ENCODE measurements around the gene SHB.

The SHB gene

DNA sequence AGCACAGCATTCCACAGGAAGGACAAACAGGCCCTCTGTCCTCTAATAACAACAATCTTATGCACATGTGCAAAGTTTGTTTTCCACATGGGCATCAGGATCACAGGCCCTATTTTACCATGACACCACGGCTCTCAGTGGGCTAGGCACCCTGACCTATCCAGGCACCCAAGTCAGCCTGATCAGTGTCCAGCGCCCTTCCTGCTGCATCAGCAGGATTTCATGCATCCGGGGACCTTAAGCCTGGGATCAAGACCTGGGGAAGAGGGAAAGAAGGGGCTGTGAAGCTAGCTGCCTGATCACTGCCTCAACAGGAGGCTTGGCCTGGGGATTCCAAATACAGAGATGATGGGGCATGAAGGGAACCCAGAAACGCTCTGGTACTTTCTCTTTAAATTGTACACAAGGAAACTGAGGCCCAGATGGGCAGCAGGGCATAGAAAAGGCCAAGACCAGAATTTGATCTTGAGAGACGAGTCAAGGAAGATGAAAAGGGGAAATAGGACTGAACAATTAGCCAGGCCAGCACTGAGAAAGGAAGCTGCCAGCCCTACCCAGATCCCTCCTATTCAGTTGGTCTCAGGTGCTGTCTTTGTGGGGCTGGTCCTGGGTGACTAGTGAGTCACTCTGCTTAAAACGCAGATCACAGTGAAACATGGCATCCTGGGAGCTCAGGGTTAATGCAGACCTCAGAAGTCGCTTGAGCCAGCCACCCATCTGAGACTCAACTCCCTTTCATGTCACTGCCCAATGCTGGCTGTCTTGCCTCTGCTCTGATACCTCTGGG is 57.9 kb downstream of the SHB start:
- in situ Hi-C loops (cut with HindIII; ENCODE audit: low sequenced_read_pairs) = loop anchor here (5.0 kb wide), 1 partner anchor 51 kb away; no protein-coding TSS in a partner anchor

DNA sequence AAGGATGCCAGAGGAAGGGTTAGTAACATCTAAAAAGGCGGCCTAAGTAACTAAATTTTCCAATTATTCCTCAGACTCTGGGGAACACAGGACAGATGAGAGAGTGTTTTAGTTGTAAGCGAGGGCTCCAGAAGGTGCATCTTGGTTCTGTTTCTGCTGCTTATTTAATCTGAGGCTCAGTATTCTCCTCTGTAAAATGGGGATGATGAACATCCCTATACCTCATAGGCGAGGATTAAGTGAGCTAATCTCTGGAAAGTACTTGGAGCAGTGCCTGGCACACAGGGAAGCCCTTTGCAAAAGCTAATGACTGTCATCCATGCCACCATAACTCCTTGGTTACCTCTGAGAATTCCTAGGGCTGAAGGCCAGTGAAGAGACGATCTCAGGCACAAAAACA is 59.0 kb downstream of the SHB start:
- in situ Hi-C loops (cut with HindIII; ENCODE audit: low sequenced_read_pairs) = loop anchor here (5.0 kb wide), 1 partner anchor 52 kb away; no protein-coding TSS in a partner anchor

DNA sequence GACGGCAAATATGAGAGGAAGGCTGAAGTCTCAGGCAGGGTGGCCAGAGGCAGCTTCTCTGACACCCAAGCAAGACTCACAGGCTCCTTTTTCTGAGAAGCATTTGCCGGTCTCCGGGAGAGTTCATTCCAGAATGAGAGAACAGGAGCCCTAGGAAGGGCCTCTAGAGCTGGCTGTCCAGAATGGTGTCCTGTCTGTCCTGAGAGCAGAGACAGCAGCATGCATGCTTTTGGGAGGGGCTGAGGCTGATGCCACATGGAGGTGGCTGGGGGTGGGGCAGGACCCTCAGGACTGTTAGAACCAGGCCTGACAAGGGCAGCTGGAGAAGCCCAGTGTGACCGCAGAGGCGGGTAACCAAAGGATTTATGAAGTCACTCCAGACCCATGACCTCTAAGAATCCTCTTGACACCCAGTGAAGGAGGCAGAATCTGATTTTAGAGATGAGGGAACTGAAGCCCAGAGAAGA is 60.0 kb downstream of the SHB start:
- in situ Hi-C loops (cut with HindIII; ENCODE audit: low sequenced_read_pairs) = no loop called here

DNA sequence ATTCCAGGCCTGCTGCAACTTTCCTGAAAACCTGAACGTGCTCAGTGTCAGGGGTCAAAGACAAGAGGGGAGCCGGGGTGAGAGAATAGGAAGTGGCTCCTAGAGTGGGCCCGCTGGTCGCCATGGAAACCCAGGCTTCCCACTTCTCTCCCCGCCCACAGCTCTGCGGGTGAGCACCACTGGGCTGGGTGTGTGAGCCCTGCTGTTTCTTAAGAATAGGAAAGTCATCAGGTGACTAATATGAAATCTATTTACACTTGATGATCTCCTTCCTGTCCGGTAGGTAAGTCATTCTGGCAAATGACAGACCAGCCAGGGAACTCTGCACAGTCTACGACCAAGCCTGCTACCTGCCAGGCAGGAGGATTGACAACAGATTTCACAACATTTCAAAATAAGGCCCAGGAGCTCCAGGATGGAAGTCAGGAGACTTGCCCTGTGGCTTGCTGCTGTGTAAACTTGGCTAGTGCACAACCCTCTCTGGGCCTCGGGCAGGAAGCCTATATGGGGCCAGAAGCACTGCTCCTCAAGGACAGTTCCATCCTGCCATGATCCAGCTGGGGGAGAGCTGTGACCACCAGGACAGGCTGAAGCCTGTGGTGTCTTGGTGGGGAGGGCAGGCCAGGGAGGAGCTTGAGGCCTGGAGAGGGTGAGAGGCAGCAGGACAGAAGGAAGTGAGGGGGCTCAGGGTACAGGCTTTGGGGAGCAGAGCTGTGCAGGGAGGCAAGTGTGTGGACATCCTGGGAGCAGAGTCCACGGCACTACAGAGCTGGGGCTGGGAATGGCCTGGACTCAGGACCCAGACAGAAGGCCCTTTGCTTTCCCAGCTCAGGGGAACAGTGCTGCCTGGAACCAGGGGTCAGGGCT is 60.6 kb downstream of the SHB start:
- in situ Hi-C loops (cut with HindIII; ENCODE audit: low sequenced_read_pairs) = no loop called here

DNA sequence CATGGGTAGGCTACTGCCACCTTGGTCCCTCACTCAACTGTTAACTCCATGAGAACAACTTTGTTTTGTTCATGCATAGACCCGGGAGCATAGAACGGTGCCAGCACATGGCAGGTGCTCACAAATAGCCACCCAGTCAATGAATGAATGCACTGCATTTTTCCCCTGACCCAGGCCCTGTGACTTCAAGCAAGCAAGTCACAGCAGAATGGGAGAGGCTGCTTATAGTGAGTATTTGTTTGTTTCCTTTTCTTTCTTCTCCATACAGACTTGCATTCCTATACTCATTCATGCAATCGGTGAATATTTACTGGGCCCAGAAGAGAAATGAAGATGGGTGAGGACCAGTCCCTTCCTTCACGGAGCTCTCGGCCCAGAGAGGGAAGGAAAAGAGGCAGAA is 62.0 kb downstream of the SHB start:
- in situ Hi-C loops (cut with HindIII; ENCODE audit: low sequenced_read_pairs) = no loop called here

DNA sequence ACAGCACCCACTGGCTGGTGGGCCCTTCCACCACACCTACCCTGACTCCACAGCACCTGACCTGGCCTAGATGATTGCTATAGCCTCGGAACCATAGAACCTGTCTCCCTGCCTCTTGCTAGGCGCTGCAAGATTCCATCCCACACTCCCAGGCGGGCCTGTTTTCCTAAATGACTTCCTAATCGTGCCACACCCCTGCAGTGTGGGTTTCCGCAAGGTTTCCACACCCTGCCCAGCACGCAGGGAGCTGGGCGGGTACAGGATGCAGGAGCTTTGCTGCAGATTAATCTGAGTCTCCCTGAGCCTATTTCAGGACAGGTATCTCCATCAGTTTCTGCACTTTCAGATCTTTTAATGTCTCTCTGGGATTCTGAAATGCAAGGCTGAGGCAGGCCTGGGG is 62.9 kb downstream of the SHB start:
- in situ Hi-C loops (cut with HindIII; ENCODE audit: low sequenced_read_pairs) = no loop called here

DNA sequence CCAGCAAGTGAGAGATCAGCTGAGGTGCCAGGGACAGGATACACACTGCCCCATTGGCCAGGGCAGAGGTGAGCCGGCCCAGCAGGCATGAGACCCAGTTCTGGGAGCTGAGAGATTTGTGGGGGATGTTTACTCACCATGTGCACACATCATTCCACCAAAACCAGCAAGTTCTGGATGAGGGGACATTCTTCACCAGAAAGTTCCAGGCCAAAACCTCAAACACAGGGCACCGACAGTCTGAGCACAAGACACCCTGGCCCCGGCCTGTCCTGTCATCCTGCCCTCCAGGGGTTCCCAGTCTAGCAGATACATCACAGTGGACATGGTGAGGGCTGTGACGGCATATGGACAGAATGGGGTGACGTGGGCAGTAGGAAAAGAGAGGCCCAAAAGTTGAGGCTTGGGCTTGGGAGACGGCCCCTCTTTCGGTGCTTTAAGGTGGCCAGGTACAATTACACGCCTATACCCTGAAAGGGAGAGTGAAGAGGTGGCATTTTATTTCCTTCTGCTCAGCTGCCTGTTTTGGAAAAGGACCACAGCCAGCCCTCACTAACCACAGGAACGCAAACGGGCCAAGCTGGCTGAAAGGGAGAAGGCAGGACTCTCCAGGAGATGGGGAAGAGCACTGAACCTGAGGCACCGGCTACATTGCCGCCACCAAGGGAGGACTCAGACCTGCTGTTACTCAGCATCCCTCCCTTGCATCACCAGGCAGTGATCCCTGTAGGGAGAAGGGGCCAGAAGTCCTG is 64.0 kb downstream of the SHB start:
- in situ Hi-C loops (cut with HindIII; ENCODE audit: low sequenced_read_pairs) = no loop called here

DNA sequence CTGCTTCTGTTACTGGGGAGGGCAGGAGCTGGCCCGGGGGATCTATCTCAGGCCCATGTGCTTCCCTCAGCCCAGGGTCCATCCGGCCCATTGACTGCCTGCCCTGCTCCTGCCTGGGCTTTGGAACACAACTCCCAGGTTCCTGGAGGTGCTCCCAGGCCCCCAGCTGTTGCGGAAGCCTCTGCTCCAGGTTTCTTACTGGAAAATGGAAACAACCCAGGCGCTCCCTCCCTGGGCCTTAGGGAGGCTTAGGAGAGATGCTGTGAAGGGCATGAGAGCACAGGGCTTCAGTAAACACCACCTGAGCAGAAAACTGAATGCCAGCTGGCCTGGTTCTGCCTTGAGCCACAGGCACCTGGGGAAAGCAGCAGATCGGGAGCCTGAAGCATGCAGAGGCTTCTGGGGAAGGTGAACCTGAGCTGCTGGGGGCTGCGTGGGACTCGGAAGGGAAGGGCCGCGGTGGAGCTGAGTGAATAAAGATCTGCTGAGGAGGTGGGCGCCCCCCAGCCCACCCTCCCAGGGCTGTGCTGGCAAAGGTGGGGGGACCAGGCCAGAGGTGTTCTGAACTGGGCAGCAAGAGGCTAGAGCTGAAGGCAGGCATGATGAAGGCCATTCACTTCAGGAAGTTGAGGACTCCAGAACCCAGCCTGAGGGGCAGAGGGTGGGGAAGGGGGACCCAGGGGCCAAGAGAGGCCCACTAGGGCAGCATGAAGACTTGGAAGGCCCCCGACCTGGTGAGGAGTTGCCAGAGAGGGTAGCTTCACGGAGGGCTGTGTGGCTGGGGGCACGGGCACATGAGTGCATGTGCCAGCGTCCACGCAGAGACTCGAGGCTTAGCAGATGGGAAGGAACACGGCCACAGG is 64.8 kb downstream of the SHB start:
- in situ Hi-C loops (cut with HindIII; ENCODE audit: low sequenced_read_pairs) = no loop called here

DNA sequence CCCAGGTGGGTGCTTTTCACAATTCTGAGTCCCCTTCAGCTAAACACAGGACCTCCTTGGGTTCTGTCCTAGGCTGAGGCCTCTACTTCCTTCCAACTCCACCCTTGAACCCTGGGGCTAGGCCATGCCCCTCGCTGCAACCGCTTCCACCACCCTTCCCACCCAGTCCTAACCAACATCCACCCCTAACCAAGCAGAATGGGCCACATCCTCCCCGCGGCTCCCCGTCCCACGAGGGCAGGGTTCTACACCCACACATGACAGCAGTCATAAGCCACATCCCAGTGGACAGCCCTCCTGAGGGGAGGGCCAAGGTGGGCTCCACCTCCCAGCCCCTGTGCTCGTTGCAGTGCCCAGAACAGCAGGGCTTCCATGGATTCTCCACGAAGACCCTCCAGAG is 65.8 kb downstream of the SHB start:
- in situ Hi-C loops (cut with HindIII; ENCODE audit: low sequenced_read_pairs) = no loop called here

DNA sequence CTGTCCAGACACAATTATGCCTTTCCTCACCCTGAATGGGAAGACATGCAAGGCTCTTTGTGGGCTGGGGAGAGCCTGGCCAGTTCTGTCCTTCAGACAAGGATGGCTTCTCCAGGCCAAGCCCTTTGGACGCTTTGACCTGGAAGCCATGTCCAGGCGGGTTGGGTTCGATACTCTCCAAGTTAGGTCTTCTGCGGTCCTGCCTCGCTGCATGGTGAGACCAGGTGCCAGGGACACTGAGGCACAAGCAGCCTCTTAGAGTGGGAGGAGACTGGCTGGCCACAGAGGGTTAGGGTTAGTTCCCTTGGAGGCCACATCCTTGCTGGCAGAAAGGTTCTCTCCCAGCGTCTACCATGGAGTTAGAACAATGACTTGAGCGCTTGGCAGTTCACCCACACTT is 67.6 kb downstream of the SHB start:
- in situ Hi-C loops (cut with HindIII; ENCODE audit: low sequenced_read_pairs) = no loop called here

DNA sequence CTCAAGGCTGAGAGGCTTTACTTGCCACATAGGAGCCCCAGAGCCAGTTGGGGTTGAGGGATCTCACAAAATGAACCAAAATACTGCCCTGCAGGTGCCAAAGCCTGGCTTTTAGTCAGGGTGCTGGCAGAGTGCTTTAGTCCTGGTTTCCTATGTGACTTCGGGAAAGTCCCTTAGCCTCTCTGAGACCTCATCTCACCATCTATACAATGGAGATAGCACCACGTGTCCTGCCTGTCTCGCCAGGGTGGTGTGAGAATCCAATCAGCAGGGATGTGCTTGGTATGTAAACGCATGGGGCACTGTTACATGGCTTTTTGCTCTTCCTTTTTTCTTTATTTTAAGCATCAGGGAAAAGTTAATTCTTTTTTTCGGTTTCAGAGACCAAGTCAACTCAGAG is 68.3 kb downstream of the SHB start:
- in situ Hi-C loops (cut with HindIII; ENCODE audit: low sequenced_read_pairs) = no loop called here

DNA sequence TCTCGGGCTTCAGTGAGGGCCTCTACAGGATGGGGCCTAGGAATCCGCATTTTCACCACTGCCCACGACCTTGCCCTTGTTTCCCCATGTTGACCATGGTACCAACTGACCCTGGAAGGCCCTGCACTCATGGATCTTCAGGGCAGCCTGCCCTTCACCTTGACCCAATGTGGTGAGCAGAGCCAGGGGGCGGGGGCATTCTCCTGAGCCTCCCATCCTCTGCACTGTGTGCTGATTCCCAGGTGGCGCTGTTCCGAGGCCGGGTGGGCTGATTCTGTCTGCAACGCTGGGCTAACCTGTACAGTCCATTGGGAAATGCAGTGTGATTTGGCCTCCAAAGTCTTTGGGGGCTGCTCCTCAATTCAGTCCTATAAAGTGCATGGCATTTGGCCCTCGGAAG is 68.7 kb downstream of the SHB start:
- in situ Hi-C loops (cut with HindIII; ENCODE audit: low sequenced_read_pairs) = no loop called here

DNA sequence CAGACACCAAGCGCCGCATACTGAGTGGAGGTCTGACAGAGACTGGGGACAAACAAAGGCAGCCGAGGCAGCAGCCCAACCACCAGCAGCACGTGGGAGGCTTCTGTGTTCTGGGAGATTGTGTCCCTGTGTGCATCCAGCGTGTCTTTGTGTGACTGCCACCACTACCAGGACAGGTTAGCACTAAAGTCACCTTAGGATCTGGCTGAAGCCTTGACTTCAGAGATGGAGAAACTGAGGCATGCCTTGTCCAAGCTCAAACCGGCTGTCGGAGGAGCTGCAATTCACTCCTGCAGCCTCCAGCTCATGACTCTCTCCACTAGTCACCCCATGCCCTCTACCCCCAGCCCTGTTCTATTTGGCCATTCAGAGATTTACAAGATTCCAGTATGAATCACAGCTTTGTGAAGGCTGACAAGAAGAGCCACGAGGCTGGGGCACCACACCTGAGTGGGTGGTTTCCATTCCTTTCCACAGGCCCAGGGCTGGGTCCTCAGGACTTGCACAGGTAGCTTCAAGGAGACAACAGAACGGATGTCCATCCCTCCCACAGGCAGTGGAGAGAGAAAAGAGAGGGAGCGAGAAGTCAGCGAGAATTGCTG is 69.3 kb downstream of the SHB start:
- in situ Hi-C loops (cut with HindIII; ENCODE audit: low sequenced_read_pairs) = no loop called here

DNA sequence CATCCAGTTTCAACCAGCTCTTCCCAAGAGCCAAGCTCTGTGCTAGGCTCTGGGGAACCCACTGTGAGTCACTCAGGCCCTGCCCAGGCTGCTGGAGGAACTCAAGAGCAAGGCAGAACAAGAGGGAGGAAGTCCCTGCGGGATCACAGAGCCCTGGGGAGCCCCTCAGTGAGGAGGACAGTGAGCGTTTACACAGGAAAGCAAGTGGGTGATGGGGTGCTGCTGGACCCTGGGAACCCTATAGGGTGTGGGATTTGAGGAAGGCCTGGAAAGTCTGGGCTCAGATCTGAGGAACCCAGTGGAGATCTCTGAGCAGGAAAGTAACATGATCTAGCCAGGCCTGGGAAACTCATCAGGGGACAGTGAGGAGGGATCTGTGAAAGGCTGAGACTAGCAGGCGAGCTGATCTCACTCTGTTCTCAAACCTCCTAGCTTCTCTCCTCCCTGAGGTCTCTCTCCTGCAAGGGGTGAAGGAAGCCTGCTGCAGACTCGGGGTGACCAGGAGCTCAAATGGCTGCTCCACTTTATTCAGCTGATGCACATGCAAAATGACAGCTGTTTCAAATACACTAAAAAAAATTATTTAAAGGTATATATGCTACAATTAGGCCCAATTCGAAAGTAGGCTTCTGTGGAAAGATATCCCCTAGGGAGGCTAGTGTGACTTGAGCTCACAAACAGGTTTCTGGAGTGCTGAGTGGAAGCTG is 70.0 kb downstream of the SHB start:
- in situ Hi-C loops (cut with HindIII; ENCODE audit: low sequenced_read_pairs) = no loop called here

DNA sequence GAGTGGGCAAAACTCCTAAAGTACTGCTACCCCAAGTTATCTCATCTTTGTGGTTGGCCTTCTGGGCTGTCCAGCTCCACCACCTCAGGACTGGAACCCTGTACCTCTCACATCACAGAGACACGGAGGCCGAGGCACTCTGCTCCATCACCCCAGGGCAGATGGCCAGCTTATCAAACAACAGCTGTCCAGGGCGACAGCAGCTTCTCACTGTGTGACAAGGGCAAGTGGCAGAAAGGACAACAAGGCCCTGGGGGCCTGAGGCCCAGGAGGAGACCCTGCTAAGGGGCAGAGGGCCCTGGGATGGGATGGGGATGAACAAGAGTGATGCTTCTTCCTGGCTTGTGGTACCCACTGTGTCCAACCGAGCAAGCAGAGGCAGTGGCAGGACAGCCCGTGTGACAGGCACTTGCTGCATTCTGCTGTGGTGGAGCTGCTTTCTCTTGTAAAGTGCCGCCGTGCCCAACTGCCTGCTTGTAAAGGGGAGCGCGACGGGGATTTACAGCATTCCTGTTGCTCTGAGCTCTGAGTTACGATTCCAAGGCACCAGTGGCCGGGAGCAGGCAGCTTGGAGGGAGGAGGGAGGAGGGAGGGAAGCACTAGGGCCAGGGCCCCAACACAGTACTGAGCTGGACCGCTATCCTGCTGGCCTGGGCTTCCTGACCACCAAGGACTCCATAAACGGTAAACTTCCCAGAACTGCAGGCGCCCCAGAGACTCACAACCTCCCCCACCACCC is 71.2 kb downstream of the SHB start:
- in situ Hi-C loops (cut with HindIII; ENCODE audit: low sequenced_read_pairs) = no loop called here

DNA sequence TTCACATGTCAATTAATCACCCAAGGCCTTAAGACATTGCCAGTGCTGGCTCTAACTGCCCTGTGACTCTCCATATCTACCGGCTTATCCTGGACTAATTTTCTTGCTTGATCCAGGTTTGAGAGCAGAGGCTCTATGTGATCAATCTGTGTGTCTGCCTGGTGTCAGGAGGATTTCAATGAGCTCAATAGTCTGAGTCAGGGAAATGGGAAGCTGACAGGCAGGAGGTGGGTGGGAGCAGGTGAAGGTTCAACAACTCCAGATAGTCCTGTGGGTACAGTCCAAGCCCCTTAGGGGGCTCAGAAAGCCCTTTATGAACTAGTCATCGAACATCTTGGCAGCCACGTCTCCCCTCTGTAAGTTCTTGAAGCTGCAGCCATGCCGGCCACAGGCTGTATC is 72.2 kb downstream of the SHB start:
- in situ Hi-C loops (cut with HindIII; ENCODE audit: low sequenced_read_pairs) = no loop called here

DNA sequence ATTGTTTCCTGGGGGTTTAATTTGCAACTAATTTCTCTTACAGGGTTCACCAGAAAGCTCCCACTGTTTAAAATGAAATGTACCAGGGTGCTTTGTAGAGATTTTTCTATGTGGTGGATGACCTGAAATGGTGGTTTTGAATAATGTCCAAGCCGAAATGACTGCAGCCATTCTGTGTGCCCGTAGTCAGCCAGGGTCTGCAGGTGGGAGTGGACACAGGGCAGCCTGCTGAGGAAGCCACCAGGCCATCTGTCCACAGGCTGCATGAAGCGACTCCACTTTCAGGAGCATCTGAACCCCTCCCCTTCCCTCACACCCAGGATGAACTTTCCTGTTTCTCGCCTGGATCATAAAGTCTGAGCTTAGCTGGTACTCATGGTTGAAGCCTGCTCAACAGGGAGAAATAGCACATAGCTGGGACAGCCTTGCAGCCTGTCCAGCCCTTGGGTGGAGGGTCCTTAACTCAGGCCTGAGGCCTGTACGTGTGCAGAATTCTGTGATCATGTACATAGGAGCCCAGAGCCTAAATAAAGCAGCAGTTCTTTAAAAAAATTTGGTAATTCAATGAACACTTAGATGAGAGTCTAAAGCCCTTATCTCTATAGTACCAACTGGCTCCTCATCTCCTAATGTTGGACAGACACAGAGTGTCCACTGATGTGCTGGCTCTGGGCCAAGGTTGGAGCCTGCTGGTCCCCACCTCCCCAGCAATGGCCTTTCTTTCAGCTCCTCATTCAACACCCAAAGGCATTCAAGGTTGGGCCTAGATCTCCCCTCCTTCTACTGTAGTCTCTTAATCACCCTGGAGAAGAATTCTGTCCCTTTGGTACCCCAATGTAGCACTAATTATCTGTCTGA is 72.8 kb downstream of the SHB start:
- in situ Hi-C loops (cut with HindIII; ENCODE audit: low sequenced_read_pairs) = no loop called here

DNA sequence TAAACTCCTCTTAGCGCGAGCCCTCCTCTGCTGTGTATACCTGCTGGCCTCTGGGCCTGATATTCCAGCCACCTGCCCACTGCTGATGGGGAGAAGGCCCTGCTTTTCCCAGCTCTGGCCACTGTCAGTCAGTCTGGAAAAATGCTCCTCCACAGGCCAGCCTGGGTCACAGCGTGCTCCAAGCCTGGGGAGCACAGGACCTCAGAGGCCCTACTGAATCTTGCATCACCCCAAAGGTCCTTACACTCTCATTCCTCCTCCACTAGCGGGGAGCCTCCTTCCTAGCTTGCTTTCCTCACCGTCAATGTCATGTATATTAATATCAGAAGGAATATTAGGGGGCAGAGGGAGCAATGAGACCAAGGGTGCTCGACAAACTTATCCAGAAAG is 73.7 kb downstream of the SHB start:
- in situ Hi-C loops (cut with HindIII; ENCODE audit: low sequenced_read_pairs) = no loop called here

All from DLD1 (cell line).